ENCODE results near the gene NAT8L. TPM values are rescaled to one million over a fixed set of nuclear protein-coding genes. Genes with fewer than 3 reads are reported as not detected.
A peak's percentile ranks its signal among the peaks of the same experiment; 100 is the strongest.

The NAT8L gene
- total RNA-seq, 4 donors from 2014 or later = 1.5 to 3.2 (median 1.8) TPM

- peak in 1 of 2 donors; percentile 14 for DNase-seq
- H3K4me3 ChIP-seq = no peak overlapping the region
- intact Hi-C loops (cut with DNase I; ENCODE audit: low total_unique reads) (no loop called here), in situ Hi-C loops (cut with MboI; ENCODE audit: low sequenced_read_pairs in 4 of 4) (no loop called here)
- TF ChIP-seq CTCF (IDR thresholded peaks at IDR 0.05 in 4 of 5, conservative IDR thresholded peaks at IDR 0.05 in 1 of 5) (no peak), POLR2A (IDR thresholded peaks at IDR 0.05) (no peak)
- no peak for ATAC-seq
- H3K36me3 ChIP-seq = no peaks in the 10 kb centered on the region
- no peaks in the 10 kb centered on the region for H3K9me3 ChIP-seq
- H3K27ac ChIP-seq = no peak overlapping the region
- H3K27me3 ChIP-seq = no peaks in the 10 kb centered on the region
- H3K4me1 ChIP-seq = no peaks in the 10 kb centered on the region
Measured at GRCh38 chr4:2085496-2085901, 26.4 kb downstream of the NAT8L start.

GRCh38 chr4:2087170-2087569, 28.0 kb downstream of the NAT8L start:
- Histone ChIP-seq H3K36me3 (no peaks in the 10 kb centered on the region), H3K4me1 (no peaks in the 10 kb centered on the region), H3K27ac (no peak overlapping the region), H3K27me3 (no peaks in the 10 kb centered on the region), H3K4me3 (no peak overlapping the region), H3K9me3 (no peaks in the 10 kb centered on the region)
- DNase-seq (no peak), ATAC-seq (no peak)
- in situ Hi-C loops (cut with MboI; ENCODE audit: low sequenced_read_pairs in 4 of 4) = no loop called here
- TF ChIP-seq CTCF (IDR thresholded peaks at IDR 0.05 in 4 of 5, conservative IDR thresholded peaks at IDR 0.05 in 1 of 5) (no peak), POLR2A (IDR thresholded peaks at IDR 0.05) (no peak)
- intact Hi-C loops (cut with DNase I; ENCODE audit: low total_unique reads) = no loop called here

- ATAC-seq = no peak
- Histone ChIP-seq H3K36me3 (no peaks in the 10 kb centered on the region), H3K27me3 (no peaks in the 10 kb centered on the region), H3K27ac (no peak overlapping the region), H3K4me1 (no peaks in the 10 kb centered on the region), H3K9me3 (no peaks in the 10 kb centered on the region), H3K4me3 (no peak overlapping the region)
- intact Hi-C loops (cut with DNase I; ENCODE audit: low total_unique reads) = no loop called here
- no peak for TF ChIP-seq CTCF (IDR thresholded peaks at IDR 0.05 in 4 of 5, conservative IDR thresholded peaks at IDR 0.05 in 1 of 5)
- TF ChIP-seq POLR2A (IDR thresholded peaks at IDR 0.05) = no peak
- in situ Hi-C loops (cut with MboI; ENCODE audit: low sequenced_read_pairs in 4 of 4) = no loop called here
- DNase-seq = no peak
Measured at GRCh38 chr4:2089222-2089621, 30.1 kb downstream of the NAT8L start.

GRCh38 chr4:2090642-2091041, 31.5 kb downstream of the NAT8L start:
- DNase-seq (no peak), ATAC-seq (no peak)
- Histone ChIP-seq H3K36me3 (no peaks in the 10 kb centered on the region), H3K9me3 (no peaks in the 10 kb centered on the region), H3K4me3 (no peak overlapping the region), H3K4me1 (no peaks in the 10 kb centered on the region), H3K27ac (no peak overlapping the region), H3K27me3 (no peaks in the 10 kb centered on the region)
- in situ Hi-C loops (cut with MboI; ENCODE audit: low sequenced_read_pairs in 4 of 4) = no loop called here
- no peak for TF ChIP-seq POLR2A (IDR thresholded peaks at IDR 0.05)
- TF ChIP-seq CTCF (IDR thresholded peaks at IDR 0.05 in 4 of 5, conservative IDR thresholded peaks at IDR 0.05 in 1 of 5) = no peak
- intact Hi-C loops (cut with DNase I; ENCODE audit: low total_unique reads) = no loop called here

GRCh38 chr4:2091990-2092668, 33.0 kb downstream of the NAT8L start:
- H3K27ac ChIP-seq = no peak overlapping the region
- no peaks in the 10 kb centered on the region for H3K9me3 ChIP-seq
- in situ Hi-C loops (cut with MboI; ENCODE audit: low sequenced_read_pairs in 4 of 4) = no loop called here
- DNase-seq (no peak), ATAC-seq (no peak)
- TF ChIP-seq POLR2A (IDR thresholded peaks at IDR 0.05) (no peak), CTCF (IDR thresholded peaks at IDR 0.05 in 4 of 5, conservative IDR thresholded peaks at IDR 0.05 in 1 of 5) (no peak)
- no peaks in the 10 kb centered on the region for H3K27me3 ChIP-seq
- intact Hi-C loops (cut with DNase I; ENCODE audit: low total_unique reads) = no loop called here
- no peaks in the 10 kb centered on the region for H3K36me3 ChIP-seq
- no peaks in the 10 kb centered on the region for H3K4me1 ChIP-seq
- no peak overlapping the region for H3K4me3 ChIP-seq
